B cell (primary cell): ENCODE measurements around the gene TMEM266. TPM values are rescaled to one million over a fixed set of nuclear protein-coding genes. Genes with fewer than 3 reads are reported as not detected.

Experiments
- ATAC-seq: fragments of 200-7000 bp; cut with Tn5 transposase; one replicate; pipeline ENCODE4 v1.10.0; 2021; ENCODE audit warnings: low read depth, mild to moderate bottlenecking, moderate number of reproducible peaks, moderate library complexity
- CTCF ChIA-PET: fragments of 350-600 bp; sonication (Branson Sonifier 250); formaldehyde crosslinking; loops from one replicate; lab custom pipeline; 2021; ENCODE audit warnings: antibody characterized with exemption, inconsistent platforms; lab: Charles Lee
- POLR2A ChIA-PET: fragments of 350-600 bp; sonication (Branson Sonifier 250); formaldehyde crosslinking; loops from one replicate; lab custom pipeline; 2021; ENCODE audit warnings: antibody characterized with exemption; lab: Charles Lee
- DNase-seq: peaks from one replicate; pipeline ENCODE4 v3.0.0; 2013
- H2AFZ ChIP-seq: 2 replicates; pipeline ENCODE4 v1.6.1; 2012; ENCODE audit warnings: mild to moderate bottlenecking, low read depth, low read length; ENCODE audit not compliant: insufficient read depth, poor library complexity, severe bottlenecking
- H3K27ac ChIP-seq, 2 donors: 1 replicate in 1 of 2; 2 replicates in 1 of 2; pipeline ENCODE4 v1.5.1; 2012 to 2013; ENCODE audit warnings: low read length in 2 of 2, mild to moderate bottlenecking in 2 of 2, moderate library complexity in 1 of 2
- H3K27me3 ChIP-seq, 4 experiments: fragments of 200-600 bp in 1 of 4; sonication (generic) in 1 of 4; replicated peaks in 1 of 4; 1 replicate in 2 of 4; 2 replicates in 2 of 4; pipeline versions ENCODE4 v1.6.1 to v1.7.0; 2013 to 2016; ENCODE audit warnings: low read length in 3 of 4, mild to moderate bottlenecking in 2 of 4, mixed read lengths in 1 of 4, moderate library complexity in 1 of 4; ENCODE audit not compliant: insufficient read depth in 4 of 4, control insufficient read depth in 3 of 4; ENCODE audit errors: control extremely low read depth in 1 of 4
- H3K36me3 ChIP-seq, 2 experiments: replicated peaks in 1 of 2; 1 replicate in 1 of 2; 2 replicates in 1 of 2; pipeline versions ENCODE4 v1.6.1 to v1.7.1; 2013; ENCODE audit warnings: low read length in 1 of 2; ENCODE audit not compliant: insufficient read depth in 2 of 2, control insufficient read depth in 1 of 2; ENCODE audit errors: control extremely low read depth in 1 of 2, extremely low read depth in 1 of 2
- H3K4me1 ChIP-seq, 2 donors: fragments of 200-600 bp in 1 of 2; sonication (generic) in 1 of 2; 1 replicate in 1 of 2; 2 replicates in 1 of 2; pipeline versions ENCODE4 v1.5.1 to v1.6.1; 2013 to 2017; ENCODE audit warnings: low read length in 2 of 2; ENCODE audit not compliant: control insufficient read depth in 2 of 2, insufficient read depth in 2 of 2
- H3K4me2 ChIP-seq: replicated peaks from 2 replicates; pipeline ENCODE3; 2012; ENCODE audit warnings: mild to moderate bottlenecking, low read depth, low read length; ENCODE audit not compliant: poor library complexity, severe bottlenecking
- H3K4me3 ChIP-seq, 5 experiments: fragments of 200-600 bp in 1 of 5; sonication (generic) in 1 of 5; 1 replicate in 3 of 5; 2 replicates in 2 of 5; pipeline versions ENCODE4 v1.5.1 to v1.7.0; 2011 to 2016; ENCODE audit warnings: low read length in 4 of 5, mild to moderate bottlenecking in 4 of 5, low read depth in 2 of 5, control low read depth in 1 of 5, moderate library complexity in 1 of 5; ENCODE audit not compliant: insufficient read depth in 1 of 5; ENCODE audit errors: control extremely low read depth in 1 of 5, extremely low read depth in 1 of 5
- H3K79me2 ChIP-seq: fragments of 200-600 bp; sonication (generic); one replicate; pipeline ENCODE4 v1.6.0; 2016; ENCODE audit warnings: low read length; ENCODE audit not compliant: control insufficient read depth, insufficient read depth
- H3K9ac ChIP-seq: fragments of 200-600 bp; sonication (generic); 2 replicates; pipeline ENCODE4 v1.6.1; 2017; ENCODE audit warnings: mild to moderate bottlenecking, low read length, moderate library complexity
- H3K9me3 ChIP-seq, 3 donors: one replicate each; pipeline versions ENCODE4 v1.6.1 to v1.7.1; 2013; ENCODE audit warnings: low read length in 2 of 3; ENCODE audit not compliant: control insufficient read depth in 2 of 3, insufficient read depth in 1 of 3; ENCODE audit errors: control extremely low read depth in 1 of 3
- H4K20me1 ChIP-seq: 2 replicates; pipeline ENCODE4 v1.6.0; 2012; ENCODE audit warnings: mild to moderate bottlenecking, low read length; ENCODE audit not compliant: insufficient read depth, control insufficient read depth, poor library complexity, severe bottlenecking
- H3K27ac Mint-ChIP-seq: one replicate; pipeline ENCODE4 v1.8.0; 2021; ENCODE audit warnings: mixed read lengths
- H3K27me3 Mint-ChIP-seq: one replicate; pipeline ENCODE4 v1.8.0; 2021; ENCODE audit warnings: mixed read lengths
- H3K4me1 Mint-ChIP-seq: one replicate; pipeline ENCODE4 v1.8.0; 2021; ENCODE audit warnings: mixed read lengths
- H3K4me3 Mint-ChIP-seq: one replicate; pipeline ENCODE4 v1.8.0; 2021; ENCODE audit warnings: mixed read lengths
- H3K9me3 Mint-ChIP-seq: one replicate; pipeline ENCODE4 v1.8.0; 2022; ENCODE audit warnings: mixed read lengths; ENCODE audit not compliant: insufficient read depth
- CTCF ChIP-seq: fragments of 200-600 bp; IDR thresholded peaks from one replicate; pipeline ENCODE4 v1.8.0; 2022; ENCODE audit warnings: antibody characterized with exemption, mild to moderate bottlenecking
- EZH2 ChIP-seq: IDR thresholded peaks from 2 replicates; pipeline ENCODE4 v1.6.1; 2012; ENCODE audit warnings: borderline replicate concordance, low read depth, mild to moderate bottlenecking, moderate library complexity, low read length; ENCODE audit not compliant: insufficient read depth, poor library complexity, severe bottlenecking
- WGBS: methylation state at CpG from one replicate; pipeline ENCODE4 v1.1.5; 2013; ENCODE audit warnings: missing lambda C conversion rate; ENCODE audit not compliant: insufficient coverage; 5-methylcytosine and 5-hydroxymethylcytosine counted together
- intact Hi-C: fragments of 100-400 bp; cut with micrococcal nuclease; formaldehyde crosslinking; loops from one replicate; pipeline ENCODE4 v1.10.0; 2022
- polyA plus RNA-seq: library from polyadenylated mRNA; depleted of rRNA; stranded (reverse); fragments of >200 nt; gene quantifications from 2 replicates; pipeline ENCODE4 v1.2.3, GENCODE V29; 2012
- total RNA-seq, 2 donors: library from RNA; stranded (reverse); fragments of 120-200 nt in 1 of 2; gene quantifications; 1 replicate in 1 of 2; 2 replicates in 1 of 2; pipeline versions ENCODE4 v1.2.3 to v1.2.4, GENCODE V29; 2013 to 2022

The TMEM266 gene
- total and polyA plus RNA-seq, 2 donors (not counting 1 experiment from before 2014, with no cell fraction given), result not detected

GRCh38 chr15:76162036-76162398 is 102.2 kb downstream of the TMEM266 start:
- WGBS, result 83% methylated on average over 9 of the region's 12 CpGs
- Histone ChIP-seq H3K9me3 (no peaks in the 10 kb centered on the region), H3K4me2 (no peak overlapping the region), H3K9ac (no peak overlapping the region), H4K20me1 (no peaks in the 10 kb centered on the region), H3K4me3 (no peak overlapping the region), H3K27me3 (no peaks in the 10 kb centered on the region), H3K79me2 (no peaks in the 10 kb centered on the region), H2AFZ (no peak overlapping the region), H3K27ac (no peak overlapping the region), H3K4me1 (no peaks in the 10 kb centered on the region), H3K36me3 (no peaks in the 10 kb centered on the region)
- H3K4me1 Mint-ChIP-seq, result no peaks in the 10 kb centered on the region
- H3K27ac Mint-ChIP-seq, result no peak overlapping the region
- TF ChIP-seq CTCF, result no peak
- no peak for TF ChIP-seq EZH2
- POLR2A ChIA-PET, result no interaction called here
- no peak overlapping the region for H3K4me3 Mint-ChIP-seq
- no peak for DNase-seq
- ATAC-seq, result no peak
- CTCF ChIA-PET, result interaction anchor here (1.0 to 1.3 kb wide), 2 partner anchors 12 to 23 kb away, joined by 4 to 5 read pairs; no protein-coding TSS in a partner anchor
- peaks cover 17% of the 10 kb centered on the region for H3K27me3 Mint-ChIP-seq
- no peaks in the 10 kb centered on the region for H3K9me3 Mint-ChIP-seq
- intact Hi-C loops, result no loop called here

- intact Hi-C loops, result no loop called here
- no peak overlapping the region for H3K4me2 ChIP-seq
- CTCF ChIA-PET, result interaction anchor here (1.0 kb wide), 1 partner anchor 24 kb away, joined by 5 read pairs; no protein-coding TSS in a partner anchor
Measured at GRCh38 chr15:76162784-76163456, 103.1 kb downstream of the TMEM266 start.

More at GRCh38 chr15:76162784-76163456, 103.1 kb downstream of the TMEM266 start:
- no peak overlapping the region for H3K4me3 ChIP-seq
- no peaks in the 10 kb centered on the region for H4K20me1 ChIP-seq
- Mint-ChIP-seq H3K27ac (no peak overlapping the region), H3K27me3 (peaks cover 17% of the 10 kb centered on the region), H3K4me3 (no peak overlapping the region), H3K4me1 (no peaks in the 10 kb centered on the region), H3K9me3 (no peaks in the 10 kb centered on the region)
- POLR2A ChIA-PET, result no interaction called here
- H3K27ac ChIP-seq, result no peak overlapping the region
- H3K27me3 ChIP-seq, result no peaks in the 10 kb centered on the region
- ATAC-seq, result no peak
- H3K9ac ChIP-seq, result no peak overlapping the region
- H3K4me1 ChIP-seq, result no peaks in the 10 kb centered on the region
- no peak for TF ChIP-seq EZH2
- no peak for TF ChIP-seq CTCF
- H3K36me3 ChIP-seq, result no peaks in the 10 kb centered on the region
- no peaks in the 10 kb centered on the region for H3K79me2 ChIP-seq
- WGBS, result 80% methylated on average over 9 of the region's 10 CpGs
- no peak for DNase-seq
- no peak overlapping the region for H2AFZ ChIP-seq
- no peaks in the 10 kb centered on the region for H3K9me3 ChIP-seq
